Subcutaneous abdominal adipose tissue (tissue), 5 donors: ENCODE data around the gene ALX3.
A peak's percentile ranks its signal among the peaks of the same experiment; 100 is the strongest.

ENCODE experiments used
- H3K27ac ChIP-seq: one replicate; pipeline ENCODE4 v1.7.0; 2013; ENCODE audit warnings: low read depth, mild to moderate bottlenecking, inconsistent platforms, low read length, moderate library complexity
- H3K27me3 ChIP-seq, 5 donors: one replicate each; pipeline ENCODE4 v1.7.0; 2013; ENCODE audit warnings: low read length in 5 of 5, inconsistent platforms in 1 of 5; ENCODE audit not compliant: control insufficient read depth in 5 of 5, insufficient read depth in 4 of 5
- H3K36me3 ChIP-seq, 5 donors: one replicate each; pipeline ENCODE4 v1.7.0; 2013; ENCODE audit warnings: low read length in 5 of 5; ENCODE audit not compliant: control insufficient read depth in 5 of 5, insufficient read depth in 5 of 5
- H3K4me1 ChIP-seq, 5 donors: one replicate each; pipeline ENCODE4 v1.7.0; 2013; ENCODE audit warnings: low read length in 5 of 5, mild to moderate bottlenecking in 3 of 5, moderate library complexity in 1 of 5; ENCODE audit not compliant: control insufficient read depth in 5 of 5, insufficient read depth in 5 of 5
- H3K4me3 ChIP-seq, 5 donors: one replicate each; pipeline ENCODE4 v1.7.0; 2013; ENCODE audit warnings: low read length in 5 of 5, low read depth in 1 of 5
- H3K9ac ChIP-seq, 5 donors: one replicate each; pipeline ENCODE4 v1.7.0; 2013; ENCODE audit warnings: low read length in 5 of 5, mild to moderate bottlenecking in 4 of 5, moderate library complexity in 3 of 5
- H3K9me3 ChIP-seq, 5 donors: one replicate each; pipeline ENCODE4 v1.7.0; 2013; ENCODE audit warnings: low read length in 5 of 5; ENCODE audit not compliant: control insufficient read depth in 5 of 5
- donor health status: healthy.
- donor health status: healthy.
- donor health status: healthy.
- donor health status: healthy.
- donor health status: healthy.

ALX3 gene

GRCh38 chr1:110048923-110049601 is 21.4 kb downstream of the ALX3 start:
- Histone ChIP-seq H3K36me3 (peaks cover 10 to 99% (median 91%) of the 10 kb centered on the region in 5 donors), H3K4me3 (no peak overlapping the region), H3K27ac (peak overlapping the region; percentile 24), H3K9ac (peak overlapping the region in 1 of 5 donors; percentile 24), H3K27me3 (no peaks in the 10 kb centered on the region), H3K4me1 (peaks cover 0 to 24% (median 12%) of the 10 kb centered on the region in 5 donors), H3K9me3 (no peaks in the 10 kb centered on the region)

GRCh38 chr1:110048240-110048639 is 22.2 kb downstream of the ALX3 start:
- H3K4me1 ChIP-seq: peaks cover 0 to 24% (median 11%) of the 10 kb centered on the region in 5 donors
- H3K9me3 ChIP-seq: no peaks in the 10 kb centered on the region
- peaks cover 12 to 99% (median 92%) of the 10 kb centered on the region in 5 donors for H3K36me3 ChIP-seq
- no peak overlapping the region for H3K9ac ChIP-seq
- H3K4me3 ChIP-seq: no peak overlapping the region
- no peak overlapping the region for H3K27ac ChIP-seq
- no peaks in the 10 kb centered on the region for H3K27me3 ChIP-seq

GRCh38 chr1:110047463-110047862 is 23.0 kb downstream of the ALX3 start:
- Histone ChIP-seq H3K9me3 (no peaks in the 10 kb centered on the region), H3K36me3 (peaks cover 14 to 99% (median 92%) of the 10 kb centered on the region in 5 donors), H3K9ac (no peak overlapping the region), H3K27ac (no peak overlapping the region), H3K4me1 (peaks cover 0 to 24% (median 11%) of the 10 kb centered on the region in 5 donors), H3K27me3 (no peaks in the 10 kb centered on the region), H3K4me3 (no peak overlapping the region)

GRCh38 chr1:110043016-110043415 is 27.5 kb downstream of the ALX3 start:
- Histone ChIP-seq H3K27me3 (no peaks in the 10 kb centered on the region), H3K36me3 (peaks cover 15 to 99% (median 90%) of the 10 kb centered on the region in 5 donors), H3K27ac (no peak overlapping the region), H3K4me3 (no peak overlapping the region), H3K4me1 (no peaks in the 10 kb centered on the region), H3K9me3 (no peaks in the 10 kb centered on the region), H3K9ac (no peak overlapping the region)

- Histone ChIP-seq H3K4me3 (no peak overlapping the region), H3K27me3 (no peaks in the 10 kb centered on the region), H3K4me1 (peaks cover 0 to 10% (median 5%) of the 10 kb centered on the region in 5 donors), H3K36me3 (peaks cover 16 to 76% (median 73%) of the 10 kb centered on the region in 5 donors), H3K9ac (no peak overlapping the region), H3K27ac (no peak overlapping the region), H3K9me3 (no peaks in the 10 kb centered on the region)
Observed at GRCh38 chr1:110040548-110040947, 29.9 kb downstream of the ALX3 start.

- Histone ChIP-seq H3K9me3 (no peaks in the 10 kb centered on the region), H3K36me3 (peaks cover 15 to 67% (median 64%) of the 10 kb centered on the region in 5 donors), H3K27ac (no peak overlapping the region), H3K27me3 (no peaks in the 10 kb centered on the region), H3K4me1 (peaks cover 0 to 16% (median 11%) of the 10 kb centered on the region in 5 donors), H3K4me3 (no peak overlapping the region), H3K9ac (no peak overlapping the region)
Observed at GRCh38 chr1:110039641-110040040, 30.8 kb downstream of the ALX3 start.

- H3K36me3 ChIP-seq: peaks cover 8 to 53% (median 51%) of the 10 kb centered on the region in 5 donors
- H3K27ac ChIP-seq: no peak overlapping the region
- no peaks in the 10 kb centered on the region for H3K27me3 ChIP-seq
- H3K9ac ChIP-seq: no peak overlapping the region
- peaks cover 0 to 19% (median 17%) of the 10 kb centered on the region in 5 donors for H3K4me1 ChIP-seq
- no peak overlapping the region for H3K4me3 ChIP-seq
- no peaks in the 10 kb centered on the region for H3K9me3 ChIP-seq
Observed at GRCh38 chr1:110038271-110038670, 32.2 kb downstream of the ALX3 start.

GRCh38 chr1:110035236-110035752 is 35.2 kb downstream of the ALX3 start:
- Histone ChIP-seq H3K4me1 (peaks cover 0 to 21% (median 19%) of the 10 kb centered on the region in 5 donors), H3K9ac (peak overlapping the region; percentile 16 to 95 (median 88)), H3K4me3 (peak overlapping the region; percentile 79 to 92 (median 85)), H3K36me3 (peaks cover 4 to 24% (median 22%) of the 10 kb centered on the region in 5 donors), H3K27ac (peak overlapping the region; percentile 87), H3K9me3 (no peaks in the 10 kb centered on the region), H3K27me3 (no peaks in the 10 kb centered on the region)

GRCh38 chr1:110034451-110035235 is 35.8 kb downstream of the ALX3 start, which contains the start of gene STRIP1:
Gene STRIP1, plus strand, starts transcription at chr1:110034624. Its CDS starts 14 bp downstream, at chr1:110034638.
- peak within 1 kb of the TSS; percentile 79 to 92 (median 85) for H3K4me3 ChIP-seq
- peaks cover 0 to 21% (median 19%) of the 10 kb centered on the region in 5 donors for H3K4me1 ChIP-seq
- H3K27ac ChIP-seq: peak within 1 kb of the TSS; percentile 87
- H3K9ac ChIP-seq: peak within 1 kb of the TSS; percentile 16 to 95 (median 88)
- H3K36me3 ChIP-seq: peaks cover 4 to 17% (median 17%) of the 10 kb centered on the region in 5 donors
- H3K27me3 ChIP-seq: no peaks in the 10 kb centered on the region
- H3K9me3 ChIP-seq: no peaks in the 10 kb centered on the region
